Measurements from ENCODE around the gene CCHCR1.

GRCh38 chr6:31158863-31159855 is 1.6 kb upstream of the CCHCR1 start:
- TF ChIP-seq YY1 (IDR thresholded peaks at IDR 0.05; ENCODE audit: insufficient read depth, insufficient read length) (no peak), SUZ12 (IDR thresholded peaks at IDR 0.05; ENCODE audit: extremely low read depth, insufficient read depth, insufficient read length) (no peak)
